Measurements from ENCODE around the gene ARHGEF2. TPM values are rescaled to one million over a fixed set of nuclear protein-coding genes. Genes with fewer than 3 reads are reported as not detected.

The ARHGEF2 gene
- polyA plus RNA-seq, 1 of the 3 experiments (the other 2 are of a cell fraction): 50.8 TPM

GRCh38 chr1:155912056-155912536, 66.3 kb downstream of the ARHGEF2 start:
- no peaks in the 10 kb centered on the region for H3K27me3 ChIP-seq (ENCODE audit: insufficient read depth)
- H3K4me1 ChIP-seq (ENCODE audit: control insufficient read depth in 1 of 2, insufficient read depth in 2 of 2, low read depth in 1 of 2, low read length in 1 of 2): peaks cover 0 to 8% of the 10 kb centered on the region in 2 experiments; a peak in 3 of 4 replicates
- peak overlapping the region in 1 of 2 experiments; percentile 94; a peak in 1 of 4 replicates for H3K4me3 ChIP-seq (ENCODE audit: low read depth in 2 of 2, low read length in 1 of 2)
- H3F3A ChIP-seq (replicated peaks; ENCODE audit: insufficient read depth): peaks cover 67% of the 10 kb centered on the region
- H3K9ac ChIP-seq: peak overlapping the region; percentile 86; the same call in 1 of the 2 replicates
- WGBS (ENCODE audit: low lambda C conversion rate): 78% methylated on average over 10 of the region's 11 CpGs
- no peak overlapping the region for H2AFZ ChIP-seq (ENCODE audit: low read depth)
- ChIA-PET POLR2A (interaction anchor here (1.0 to 1.3 kb wide), 3 partner anchors 15 to 29 kb away, joined by 3 to 4 read pairs (median 3); partner anchors contain the start of gene KHDC4), CTCF (interaction anchor here (0.6 to 1.0 kb wide), 3 partner anchors 14 to 147 kb away, joined by 3 to 4 read pairs (median 3); no protein-coding TSS in a partner anchor)
- H3K9me3 ChIP-seq: no peaks in the 10 kb centered on the region
- peak overlapping the region; percentile 98; the same call in 1 of the 2 replicates for H3K4me2 ChIP-seq
- TF ChIP-seq CTCF (IDR thresholded peaks at IDR 0.05): no peak
- no peak for TF ChIP-seq SIN3A (IDR thresholded peaks at IDR 0.05; ENCODE audit: borderline replicate concordance, low read depth, low read length)
- no peak for TF ChIP-seq PBX3 (IDR thresholded peaks at IDR 0.05)
- no peak for TF ChIP-seq RAD21 (IDR thresholded peaks at IDR 0.05; ENCODE audit: low read length)
- no peak for TF ChIP-seq MXI1 (IDR thresholded peaks at IDR 0.05; ENCODE audit: low read depth, low read length)
- no peak for TF ChIP-seq RFX5 (IDR thresholded peaks at IDR 0.05; ENCODE audit: low read length)
- no peak for TF ChIP-seq NFIC (IDR thresholded peaks at IDR 0.05; ENCODE audit: borderline replicate concordance)
- TF ChIP-seq GABPA (IDR thresholded peaks at IDR 0.05; ENCODE audit: low read depth): no peak
- no peak for TF ChIP-seq GATA2 (CRISPR knock-in tag; IDR thresholded peaks at IDR 0.05)
- no peaks in the 10 kb centered on the region for H4K20me1 ChIP-seq (ENCODE audit: insufficient read depth)
- H3K27ac ChIP-seq (ENCODE audit: low read depth in 2 of 2, low read length in 1 of 2): peak overlapping the region in 1 of 2 experiments; percentile 70; a peak in 3 of 4 replicates
- DNase-seq: no peak
- peaks cover 49% of the 10 kb centered on the region for H3K79me2 ChIP-seq (ENCODE audit: insufficient read depth)
- H3K36me3 ChIP-seq (replicated peaks in 1 of 2; ENCODE audit: control insufficient read depth in 1 of 2, insufficient read depth in 2 of 2, low read length in 1 of 2): peaks cover 46 to 86% of the 10 kb centered on the region in 2 experiments
- H3K9me2 ChIP-seq: no peaks in the 10 kb centered on the region

GRCh38 chr1:155911156-155912055, 66.9 kb downstream of the ARHGEF2 start, which contains the start of gene RIT1:
RIT1 (minus strand) TSS chr1:155911349; CDS start chr1:155910761, 588 bp downstream.
- Histone ChIP-seq H3K9me2 (no peaks in the 10 kb centered on the region), H3K9me3 (no peaks in the 10 kb centered on the region), H3K4me1 (ENCODE audit: control insufficient read depth in 1 of 2, insufficient read depth in 2 of 2, low read depth in 1 of 2, low read length in 1 of 2) (peaks cover 0 to 8% of the 10 kb centered on the region in 2 experiments; a peak in 3 of 4 replicates), H3K4me3 (ENCODE audit: low read depth in 2 of 2, low read length in 1 of 2) (peak within 1 kb of the TSS; percentile 56 to 94), H3K27ac (ENCODE audit: low read depth in 2 of 2, low read length in 1 of 2) (peak within 1 kb of the TSS; percentile 70 to 76), H4K20me1 (ENCODE audit: insufficient read depth) (no peaks in the 10 kb centered on the region), H3K9ac (peak within 1 kb of the TSS; percentile 86), H3K36me3 (replicated peaks in 1 of 2; ENCODE audit: control insufficient read depth in 1 of 2, insufficient read depth in 2 of 2, low read length in 1 of 2) (peaks cover 43 to 87% of the 10 kb centered on the region in 2 experiments), H2AFZ (ENCODE audit: low read depth) (peak within 1 kb of the TSS; percentile 67; the same call in 1 of the 2 replicates), H3K79me2 (ENCODE audit: insufficient read depth) (peaks cover 49% of the 10 kb centered on the region), H3K27me3 (ENCODE audit: insufficient read depth) (no peaks in the 10 kb centered on the region), H3F3A (replicated peaks; ENCODE audit: insufficient read depth) (peaks cover 62% of the 10 kb centered on the region), H3K4me2 (peak within 1 kb of the TSS; percentile 98)
- WGBS (ENCODE audit: low lambda C conversion rate): 11% methylated on average over 22 of the region's 34 CpGs
- DNase-seq: peak; percentile 92
- ChIA-PET CTCF (interaction anchor here (0.6 to 1.1 kb wide), 5 partner anchors 13 to 148 kb away, joined by 3 to 4 read pairs (median 3); partner anchors contain the start of gene GON4L), POLR2A (interaction anchor here (0.6 to 1.3 kb wide), 4 partner anchors 15 to 78 kb away, joined by 3 to 4 read pairs (median 3); partner anchors contain the start of gene KHDC4)
- TF ChIP-seq MEF2A (IDR thresholded peaks at IDR 0.05; ENCODE audit: borderline replicate concordance, low read depth): no peak
- peak; percentile 84; the same call in 1 of the 2 replicates for TF ChIP-seq YY1 (IDR thresholded peaks at IDR 0.05; ENCODE audit: low read depth)
- 0 out of 2 replicates have a peak, but pooled peaks have one; percentile 5 for TF ChIP-seq FOSL2 (IDR thresholded peaks at IDR 0.05; ENCODE audit: borderline replicate concordance, low read depth)
- TF ChIP-seq PBX3 (IDR thresholded peaks at IDR 0.05): peak; percentile 40
- peak; percentile 44 for TF ChIP-seq POLR2AphosphoS5 (IDR thresholded peaks at IDR 0.05; ENCODE audit: low read depth, low read length)
- TF ChIP-seq TAF1 (IDR thresholded peaks at IDR 0.05; ENCODE audit: borderline replicate concordance, low read depth, low read length): peak; percentile 11; the same call in 1 of the 2 replicates
- TF ChIP-seq EP300 (IDR thresholded peaks at IDR 0.05; ENCODE audit: borderline replicate concordance in 1 of 2, low read depth in 1 of 2, low read length in 1 of 2): no peak
- 0 out of 2 replicates have a peak, but pooled peaks have one; percentile 19 for TF ChIP-seq JUND (IDR thresholded peaks at IDR 0.05)
- TF ChIP-seq MXI1 (IDR thresholded peaks at IDR 0.05; ENCODE audit: low read depth, low read length): peak; percentile 46; the same call in 1 of the 2 replicates
- TF ChIP-seq CTCF (IDR thresholded peaks at IDR 0.05): no peak
- no peak for TF ChIP-seq NFIC (IDR thresholded peaks at IDR 0.05; ENCODE audit: borderline replicate concordance)
- TF ChIP-seq FOXJ3 (CRISPR knock-in tag; IDR thresholded peaks at IDR 0.05): no peak
- TF ChIP-seq TCF12 (IDR thresholded peaks at IDR 0.05): no peak; the same call in 1 of the 2 replicates

All from SK-N-SH (cell line).